ENCODE results near the gene GRM7.

DNA sequence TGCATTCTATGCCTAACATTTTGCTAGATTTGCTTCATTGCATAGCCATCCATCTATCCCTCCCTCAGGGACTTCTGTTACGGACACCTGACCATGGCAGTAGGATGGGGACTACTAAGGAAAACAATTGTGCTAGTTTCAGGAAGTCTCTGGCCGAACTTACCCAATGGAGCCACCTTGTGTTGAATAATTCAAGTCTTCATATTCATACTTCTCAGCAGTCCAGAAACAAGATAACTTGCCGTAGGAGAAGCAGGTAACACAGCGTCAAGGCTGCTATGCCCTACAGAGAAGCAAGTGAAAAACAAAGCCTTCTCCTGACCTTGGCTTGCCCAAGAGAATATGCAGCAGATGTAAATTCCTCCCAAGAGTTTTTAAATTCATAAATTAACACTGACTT lies 685.3 kb downstream of the GRM7 start:
- TF ChIP-seq, protein P1, sequence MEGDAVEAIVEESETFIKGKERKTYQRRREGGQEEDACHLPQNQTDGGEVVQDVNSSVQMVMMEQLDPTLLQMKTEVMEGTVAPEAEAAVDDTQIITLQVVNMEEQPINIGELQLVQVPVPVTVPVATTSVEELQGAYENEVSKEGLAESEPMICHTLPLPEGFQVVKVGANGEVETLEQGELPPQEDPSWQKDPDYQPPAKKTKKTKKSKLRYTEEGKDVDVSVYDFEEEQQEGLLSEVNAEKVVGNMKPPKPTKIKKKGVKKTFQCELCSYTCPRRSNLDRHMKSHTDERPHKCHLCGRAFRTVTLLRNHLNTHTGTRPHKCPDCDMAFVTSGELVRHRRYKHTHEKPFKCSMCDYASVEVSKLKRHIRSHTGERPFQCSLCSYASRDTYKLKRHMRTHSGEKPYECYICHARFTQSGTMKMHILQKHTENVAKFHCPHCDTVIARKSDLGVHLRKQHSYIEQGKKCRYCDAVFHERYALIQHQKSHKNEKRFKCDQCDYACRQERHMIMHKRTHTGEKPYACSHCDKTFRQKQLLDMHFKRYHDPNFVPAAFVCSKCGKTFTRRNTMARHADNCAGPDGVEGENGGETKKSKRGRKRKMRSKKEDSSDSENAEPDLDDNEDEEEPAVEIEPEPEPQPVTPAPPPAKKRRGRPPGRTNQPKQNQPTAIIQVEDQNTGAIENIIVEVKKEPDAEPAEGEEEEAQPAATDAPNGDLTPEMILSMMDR (IDR thresholded peaks at IDR 0.05): peak in 5 of 6 experiments; percentile 36 to 51 (median 39)
- no peak for TF ChIP-seq POLR2A (IDR thresholded peaks at IDR 0.05)

All from adrenal gland (tissue), 5 donors.